ENCODE data around the gene ATAD3A. TPM values are rescaled to one million over a fixed set of nuclear protein-coding genes. Genes with fewer than 3 reads are reported as not detected.

ATAD3A gene
- total and polyA plus RNA-seq, 3 donors from 2014 or later: 22.0 to 37.4 (median 35.7) TPM

DNA sequence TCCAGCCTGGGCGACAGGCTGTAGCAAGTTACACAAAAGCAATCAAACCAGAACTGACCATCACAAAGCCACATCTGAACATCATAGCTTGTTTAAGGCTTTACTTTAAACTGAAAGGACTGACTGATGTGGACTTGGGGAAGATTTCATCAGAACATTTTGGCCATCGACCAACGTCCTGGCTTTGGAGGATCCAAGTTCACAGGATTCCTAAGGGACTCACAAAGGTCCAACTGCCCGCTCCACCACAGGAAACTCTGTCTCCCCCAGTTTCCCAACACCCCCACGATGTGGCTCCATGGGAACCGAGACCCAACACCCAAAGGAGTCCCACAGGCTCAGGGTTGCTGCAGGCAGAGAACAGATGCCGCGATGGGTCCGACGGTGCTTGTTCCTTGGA lies 53.4 kb downstream of the ATAD3A start:
- TF ChIP-seq, protein P1, sequence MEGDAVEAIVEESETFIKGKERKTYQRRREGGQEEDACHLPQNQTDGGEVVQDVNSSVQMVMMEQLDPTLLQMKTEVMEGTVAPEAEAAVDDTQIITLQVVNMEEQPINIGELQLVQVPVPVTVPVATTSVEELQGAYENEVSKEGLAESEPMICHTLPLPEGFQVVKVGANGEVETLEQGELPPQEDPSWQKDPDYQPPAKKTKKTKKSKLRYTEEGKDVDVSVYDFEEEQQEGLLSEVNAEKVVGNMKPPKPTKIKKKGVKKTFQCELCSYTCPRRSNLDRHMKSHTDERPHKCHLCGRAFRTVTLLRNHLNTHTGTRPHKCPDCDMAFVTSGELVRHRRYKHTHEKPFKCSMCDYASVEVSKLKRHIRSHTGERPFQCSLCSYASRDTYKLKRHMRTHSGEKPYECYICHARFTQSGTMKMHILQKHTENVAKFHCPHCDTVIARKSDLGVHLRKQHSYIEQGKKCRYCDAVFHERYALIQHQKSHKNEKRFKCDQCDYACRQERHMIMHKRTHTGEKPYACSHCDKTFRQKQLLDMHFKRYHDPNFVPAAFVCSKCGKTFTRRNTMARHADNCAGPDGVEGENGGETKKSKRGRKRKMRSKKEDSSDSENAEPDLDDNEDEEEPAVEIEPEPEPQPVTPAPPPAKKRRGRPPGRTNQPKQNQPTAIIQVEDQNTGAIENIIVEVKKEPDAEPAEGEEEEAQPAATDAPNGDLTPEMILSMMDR (IDR thresholded peaks at IDR 0.05): no peak
- no peak for TF ChIP-seq POLR2A (IDR thresholded peaks at IDR 0.05)
- no peak for DNase-seq
- H3K27me3 ChIP-seq: no peaks in the 10 kb centered on the region
- WGBS, 2 donors: 93 to 95% methylated on average over 8 to 10 of the region's 10 CpGs
- peaks cover 28% of the 10 kb centered on the region for H3K4me1 ChIP-seq
- H3K4me3 ChIP-seq: no peak overlapping the region
- intact Hi-C loops (cut with DNase I; ENCODE audit: low total_unique reads): no loop called here
- no peak overlapping the region for H3K27ac ChIP-seq
- no peaks in the 10 kb centered on the region for H3K9me3 ChIP-seq
- H3K36me3 ChIP-seq (ENCODE audit: low read depth, missing control alignments): no peaks in the 10 kb centered on the region

DNA sequence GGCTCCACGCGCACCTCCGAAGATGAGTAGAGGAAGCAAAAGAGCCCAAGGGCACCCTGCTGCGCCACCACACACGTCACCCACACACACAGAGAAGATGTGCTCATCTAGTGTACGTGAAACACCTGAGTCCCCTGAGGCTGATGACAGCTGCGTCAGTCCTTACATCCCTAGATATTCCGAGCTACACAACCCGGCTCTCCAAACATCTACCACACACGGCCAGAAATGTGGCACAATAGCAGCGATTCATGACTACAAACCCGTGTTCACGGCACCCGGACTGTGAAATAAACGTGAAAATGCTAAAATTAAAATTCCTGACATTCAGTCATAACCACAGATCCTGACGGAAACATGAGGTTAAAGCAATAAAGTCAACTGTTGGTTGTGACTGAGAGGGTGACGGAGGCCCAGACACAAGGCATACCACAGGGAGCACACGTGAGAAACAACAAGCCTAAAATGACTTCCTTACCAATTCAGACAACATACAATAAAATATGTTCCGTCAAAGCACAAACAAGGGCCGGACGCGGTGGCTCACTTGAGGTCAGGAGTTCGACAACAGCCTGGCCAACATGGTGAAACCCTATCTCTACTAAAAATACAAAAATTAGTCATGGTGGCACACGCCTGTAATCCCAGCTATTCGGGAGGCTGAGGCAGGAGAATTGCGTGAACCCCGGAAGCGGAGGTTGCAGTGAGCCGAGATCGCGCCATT lies 55.4 kb downstream of the ATAD3A start:
- no peaks in the 10 kb centered on the region for H3K36me3 ChIP-seq (ENCODE audit: low read depth, missing control alignments)
- intact Hi-C loops (cut with DNase I; ENCODE audit: low total_unique reads): no loop called here
- TF ChIP-seq POLR2A (IDR thresholded peaks at IDR 0.05): no peak

DNA sequence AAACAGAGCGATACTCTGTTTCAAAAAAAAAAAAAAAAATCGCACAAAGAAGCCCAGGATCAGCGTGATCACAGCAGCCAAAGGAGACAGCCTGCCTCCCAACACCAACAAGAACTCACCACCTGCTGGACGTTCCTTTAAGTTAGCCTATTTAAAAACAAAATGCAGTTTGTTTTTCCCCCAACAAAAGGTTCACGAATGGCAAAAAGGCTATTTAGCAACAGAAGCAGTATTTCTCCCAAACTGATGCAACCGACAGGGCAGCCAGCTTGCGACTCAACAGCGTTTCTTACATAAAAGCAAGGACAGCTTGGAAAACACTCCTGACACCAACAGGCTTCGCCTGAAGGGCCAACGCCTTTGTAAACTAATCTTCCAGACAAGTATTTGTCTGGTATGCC lies 55.9 kb downstream of the ATAD3A start:
- Histone ChIP-seq H3K4me3 (no peak overlapping the region), H3K9me3 (no peaks in the 10 kb centered on the region), H3K36me3 (ENCODE audit: low read depth, missing control alignments) (no peaks in the 10 kb centered on the region), H3K4me1 (peaks cover 34% of the 10 kb centered on the region), H3K27me3 (no peaks in the 10 kb centered on the region), H3K27ac (peak overlapping the region in 1 of 2 donors; percentile 14)
- DNase-seq: peak; percentile 59
- TF ChIP-seq, protein P1 (IDR thresholded peaks at IDR 0.05): no peak
- no peak for TF ChIP-seq POLR2A (IDR thresholded peaks at IDR 0.05)
- intact Hi-C loops (cut with DNase I; ENCODE audit: low total_unique reads): no loop called here
- WGBS, 2 donors: 51 to 59% methylated on average over 10 of the region's 10 CpGs

More for the DNA sequence above, 55.4 kb downstream of the ATAD3A start:
- Histone ChIP-seq H3K9me3 (no peaks in the 10 kb centered on the region), H3K4me1 (peaks cover 28% of the 10 kb centered on the region), H3K27ac (no peak overlapping the region), H3K4me3 (no peak overlapping the region), H3K27me3 (no peaks in the 10 kb centered on the region)
- DNase-seq: no peak
- WGBS, 2 donors: 81 to 84% methylated on average over 31 of the region's 31 CpGs

DNA sequence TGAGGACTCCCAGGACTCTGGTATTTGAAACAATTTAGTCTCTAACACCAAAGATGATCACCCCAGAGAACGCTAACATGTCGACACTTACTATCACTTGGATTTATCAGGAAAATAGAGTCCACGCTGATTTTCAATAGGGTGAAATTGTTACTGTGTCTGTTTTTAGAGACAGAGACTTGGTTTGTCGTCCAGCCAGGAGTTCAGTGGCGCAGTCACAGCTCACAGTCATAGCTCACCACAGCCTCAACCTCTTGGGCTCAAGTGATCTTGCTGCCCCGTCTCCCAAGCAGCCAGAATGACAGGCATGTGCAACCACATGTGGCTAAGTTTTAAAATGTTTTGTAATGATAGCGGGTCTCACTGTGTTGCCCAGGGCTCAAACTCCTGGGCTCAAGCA lies 57.4 kb downstream of the ATAD3A start:
- WGBS, 2 donors: 39 to 57% methylated on average over 5 to 7 of the region's 7 CpGs
- peak overlapping the region; percentile 14 to 59 for H3K27ac ChIP-seq
- H3K36me3 ChIP-seq (ENCODE audit: low read depth, missing control alignments): no peaks in the 10 kb centered on the region
- no peak overlapping the region for H3K4me3 ChIP-seq
- peak; percentile 75 for DNase-seq
- H3K4me1 ChIP-seq: peaks cover 36% of the 10 kb centered on the region
- intact Hi-C loops (cut with DNase I; ENCODE audit: low total_unique reads): no loop called here
- TF ChIP-seq, protein P1 (IDR thresholded peaks at IDR 0.05): no peak
- no peak for TF ChIP-seq POLR2A (IDR thresholded peaks at IDR 0.05)
- H3K27me3 ChIP-seq: no peaks in the 10 kb centered on the region
- H3K9me3 ChIP-seq: no peaks in the 10 kb centered on the region

DNA sequence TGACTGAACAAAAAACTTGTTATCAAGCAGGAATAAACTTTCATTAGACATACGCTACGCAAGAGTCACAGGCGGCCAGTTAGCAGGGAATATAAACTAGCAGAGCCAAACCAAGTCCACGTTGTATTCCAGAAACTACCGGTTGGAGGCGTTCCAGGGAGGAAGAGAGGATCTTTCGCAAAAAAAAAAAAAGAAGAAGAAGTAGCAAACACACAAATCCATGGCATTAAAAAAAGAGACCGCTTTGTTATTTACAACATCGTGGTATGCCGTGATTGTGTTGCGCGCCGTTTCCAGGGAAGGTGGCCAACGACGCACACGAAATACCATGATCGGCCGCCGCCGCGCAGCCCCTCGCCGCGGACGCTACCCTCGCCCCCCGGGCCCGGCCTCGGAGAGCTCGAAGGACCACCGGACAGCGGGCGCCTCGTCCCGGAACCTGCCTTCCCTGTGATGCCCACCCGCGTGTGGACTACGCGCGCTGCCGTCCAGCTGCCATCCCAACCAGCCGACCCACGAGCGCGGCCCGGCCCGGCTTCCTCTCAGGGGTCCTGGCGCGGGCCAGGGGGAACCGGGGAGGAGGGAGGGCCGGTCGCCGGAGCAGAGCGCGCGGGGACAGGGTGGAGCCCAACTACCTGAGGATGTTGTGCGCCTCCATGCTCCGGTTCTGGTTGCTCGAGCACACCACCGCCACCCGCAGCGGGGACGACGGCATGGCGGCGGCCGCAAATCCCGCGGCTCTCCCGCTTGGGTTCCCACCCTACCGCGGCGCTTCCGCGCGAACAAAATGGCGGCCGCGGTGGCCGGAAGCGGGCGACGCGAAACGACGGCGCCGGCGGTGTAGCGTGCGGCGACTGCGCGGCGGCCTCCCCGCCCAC lies 62.1 kb downstream of the ATAD3A start:
- Histone ChIP-seq H3K27ac (peak overlapping the region; percentile 96 to 98), H3K27me3 (no peaks in the 10 kb centered on the region), H3K9me3 (no peaks in the 10 kb centered on the region), H3K4me1 (peaks cover 29% of the 10 kb centered on the region), H3K4me3 (peak overlapping the region; percentile 99 to 100), H3K36me3 (ENCODE audit: low read depth, missing control alignments) (no peaks in the 10 kb centered on the region)
- no peak for TF ChIP-seq POLR2A (IDR thresholded peaks at IDR 0.05)
- TF ChIP-seq, protein P1 (IDR thresholded peaks at IDR 0.05): no peak
- intact Hi-C loops (cut with DNase I; ENCODE audit: low total_unique reads): no loop called here
- WGBS, 2 donors: 1% methylated on average over 42 to 96 of the region's 96 CpGs
- DNase-seq: peak; percentile 70
